Hepatocyte (in vitro differentiated cells): ENCODE results near the gene NAA40.

Experiments used
- EZH2 ChIP-seq: fragments of 200-600 bp; sonication (generic); IDR thresholded peaks from 2 replicates; pipeline ENCODE4 v1.6.1; 2016; ENCODE audit warnings: antibody characterized with exemption, mild to moderate bottlenecking, borderline replicate concordance
- TF ChIP-seq, protein P1 (sequence below): fragments of 200-600 bp; sonication (generic); IDR thresholded peaks from 2 replicates; pipeline ENCODE4 v1.5.1; 2016; ENCODE audit warnings: antibody characterized with exemption, mild to moderate bottlenecking; ENCODE audit not compliant: poor library complexity

- TF ChIP-seq, protein P1, sequence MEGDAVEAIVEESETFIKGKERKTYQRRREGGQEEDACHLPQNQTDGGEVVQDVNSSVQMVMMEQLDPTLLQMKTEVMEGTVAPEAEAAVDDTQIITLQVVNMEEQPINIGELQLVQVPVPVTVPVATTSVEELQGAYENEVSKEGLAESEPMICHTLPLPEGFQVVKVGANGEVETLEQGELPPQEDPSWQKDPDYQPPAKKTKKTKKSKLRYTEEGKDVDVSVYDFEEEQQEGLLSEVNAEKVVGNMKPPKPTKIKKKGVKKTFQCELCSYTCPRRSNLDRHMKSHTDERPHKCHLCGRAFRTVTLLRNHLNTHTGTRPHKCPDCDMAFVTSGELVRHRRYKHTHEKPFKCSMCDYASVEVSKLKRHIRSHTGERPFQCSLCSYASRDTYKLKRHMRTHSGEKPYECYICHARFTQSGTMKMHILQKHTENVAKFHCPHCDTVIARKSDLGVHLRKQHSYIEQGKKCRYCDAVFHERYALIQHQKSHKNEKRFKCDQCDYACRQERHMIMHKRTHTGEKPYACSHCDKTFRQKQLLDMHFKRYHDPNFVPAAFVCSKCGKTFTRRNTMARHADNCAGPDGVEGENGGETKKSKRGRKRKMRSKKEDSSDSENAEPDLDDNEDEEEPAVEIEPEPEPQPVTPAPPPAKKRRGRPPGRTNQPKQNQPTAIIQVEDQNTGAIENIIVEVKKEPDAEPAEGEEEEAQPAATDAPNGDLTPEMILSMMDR = no peak
- TF ChIP-seq EZH2 = no peak
Observed at GRCh38 chr11:63920126-63920938, 18.5 kb upstream of the NAA40 start.
